K562 (cell line): Measurements from ENCODE around the gene ERMARD. TPM values are rescaled to one million over a fixed set of nuclear protein-coding genes. Genes with fewer than 3 reads are reported as not detected.
A peak's percentile ranks its signal among the peaks of the same experiment; 100 is the strongest.

Experiments
- EWSR1 ChIP-seq: fragments of 450-650 bp; IDR thresholded peaks from 2 replicates; pipeline ENCODE4 v1.6.1; 2018; ENCODE audit warnings: borderline replicate concordance, mild to moderate bottlenecking, low read depth, moderate library complexity; ENCODE audit not compliant: partially characterized antibody
- MLLT1 ChIP-seq, 2 experiments: fragments of 450-650 bp; IDR thresholded peaks; 2 replicates each; pipeline ENCODE4 v1.6.1; 2016
- NFE2 ChIP-seq: IDR thresholded peaks from 2 replicates; pipeline ENCODE4 v1.6.1; 2014; ENCODE audit warnings: antibody characterized with exemption, low read depth
- NFYB ChIP-seq: IDR thresholded peaks from 2 replicates; pipeline ENCODE4 v1.6.1; 2011; ENCODE audit warnings: mild to moderate bottlenecking, moderate library complexity; ENCODE audit not compliant: insufficient read length; ENCODE audit errors: extremely low read depth
- PHF8 ChIP-seq: fragments of 200-600 bp; sonication (generic); IDR thresholded peaks from 2 replicates; pipeline ENCODE4 v1.6.1; 2012; ENCODE audit warnings: mixed run types, mild to moderate bottlenecking, inconsistent platforms, low read length, moderate library complexity, borderline replicate concordance
- RBBP5 ChIP-seq: fragments of 200-600 bp; sonication (generic); IDR thresholded peaks from 2 replicates; pipeline ENCODE4 v1.6.1; 2012; ENCODE audit warnings: borderline replicate concordance, mild to moderate bottlenecking, low read length, control low read depth, inconsistent platforms; ENCODE audit not compliant: insufficient read depth, poor library complexity, severe bottlenecking
- RBFOX2 ChIP-seq: fragments of 200-400 bp; formaldehyde crosslinking; IDR thresholded peaks from 2 replicates; pipeline ENCODE4 v1.6.1; 2017; ENCODE audit warnings: low read depth, mild to moderate bottlenecking, low read length, moderate library complexity
- RREB1 ChIP-seq: fragments of 250-450 bp; sonication (Bioruptor Pico); IDR thresholded peaks from 2 replicates; pipeline ENCODE4 v1.4.0; 2020
- SAP30 ChIP-seq: fragments of 200-600 bp; sonication (generic); IDR thresholded peaks from 2 replicates; pipeline ENCODE4 v1.6.1; 2012; ENCODE audit warnings: borderline replicate concordance, low read depth, mild to moderate bottlenecking, moderate library complexity, low read length, control low read depth, inconsistent platforms; ENCODE audit not compliant: insufficient read depth, poor library complexity, severe bottlenecking
- SREBF2 ChIP-seq: sonication (generic); formaldehyde crosslinking; IDR thresholded peaks from 2 replicates; pipeline ENCODE4 v1.4.0; 2020; ENCODE audit warnings: mild to moderate bottlenecking, missing genetic modification reagents
- STAT5B ChIP-seq: fragments of 250-450 bp; sonication (Bioruptor Pico); IDR thresholded peaks from 2 replicates; pipeline ENCODE4 v1.8.0; 2021; ENCODE audit warnings: mild to moderate bottlenecking, inconsistent platforms
- SUPT5H ChIP-seq: fragments of 450-650 bp; IDR thresholded peaks from 2 replicates; pipeline ENCODE4 v1.6.1; 2016
- XRCC4 ChIP-seq: IDR thresholded peaks from one replicate; pipeline ENCODE4 v1.6.1; 2011; ENCODE audit not compliant: insufficient read depth, insufficient read length; ENCODE audit errors: extremely low read depth
- ZBTB11 ChIP-seq, 3 experiments: fragments of 200-800 bp in 1 of 3; fragments of 250-450 bp in 1 of 3; fragments of 450-650 bp in 1 of 3; sonication (Bioruptor Pico) in 1 of 3; sonication (Bioruptor generic) in 1 of 3; formaldehyde crosslinking in 1 of 3; IDR thresholded peaks; 2 replicates each; pipeline versions ENCODE4 v1.6.1 to v1.8.0; 2016 to 2022; ENCODE audit warnings: mild to moderate bottlenecking in 2 of 3, missing genetic modification characterization in 2 of 3, missing compliant biosample characterization in 1 of 3, moderate library complexity in 1 of 3
- ZFX ChIP-seq: sonication (generic); formaldehyde crosslinking; IDR thresholded peaks from 2 replicates; pipeline ENCODE4 v1.8.0; 2022; ENCODE audit warnings: mild to moderate bottlenecking, missing genetic modification reagents, moderate library complexity
- ZNF224 ChIP-seq: sonication (generic); formaldehyde crosslinking; IDR thresholded peaks from 2 replicates; pipeline ENCODE4 v1.8.0; 2022; ENCODE audit warnings: mild to moderate bottlenecking, missing genetic modification reagents
- polyA plus RNA-seq, 8 experiments: library from polyadenylated mRNA; depleted of rRNA in 4 of 8; stranded (reverse) in 5 of 8; unstranded in 3 of 8; fragments of >200 nt; fragmentation: Nextera tagmentation in 2 of 8; fragmentation: Illumina TruSeq in 1 of 8; extraction: Ambion mirVana in 2 of 8; extraction: Trizol in 1 of 8; gene quantifications; 2 replicates each; pipeline versions ENCODE4 v1.2.1 to v1.2.3, GENCODE V29; 2011 to 2014; ENCODE audit warnings: inconsistent platforms in 1 of 8, missing spikeins in 1 of 8
- total RNA-seq, 7 experiments: library from RNA; depleted of rRNA in 6 of 7; stranded (reverse); fragments of >200 nt in 6 of 7; fragmentation: Illumina TruSeq in 2 of 7; extraction: Trizol in 2 of 7; gene quantifications; 2 replicates each; pipeline versions ENCODE4 v1.2.1 to v1.2.3, GENCODE V29; 2011 to 2021; ENCODE audit warnings: low replicate concordance in 1 of 7

The ERMARD gene
- total and polyA plus RNA-seq, 9 of the 15 experiments (the other 6 are each of a cell fraction or from before 2014, with no cell fraction given): 14.5 to 68.6 (median 27.7) TPM

- no peak; a peak in 1 of 6 replicates for TF ChIP-seq ZBTB11 (CRISPR knock-in tag; IDR thresholded peaks at IDR 0.05)
- TF ChIP-seq RREB1 (CRISPR knock-in tag): no peak
- no peak for TF ChIP-seq SAP30
- no peak for TF ChIP-seq NFE2
- TF ChIP-seq PHF8: peak; percentile 47; the same call in 1 of the 2 replicates
- TF ChIP-seq SREBF2 (CRISPR knock-in tag): no peak
- TF ChIP-seq ZNF224 (CRISPR knock-in tag): peak; percentile 58; the same call in 1 of the 2 replicates
- TF ChIP-seq EWSR1: no peak
- TF ChIP-seq RBFOX2: peak; percentile 95
- TF ChIP-seq MLLT1 (IDR thresholded peaks at IDR 0.05): 0 out of 4 replicates have a peak, but pooled peaks of 1 of the 2 experiments have one; percentile 9
- TF ChIP-seq RBBP5: no peak
- no peak for TF ChIP-seq XRCC4
- no peak for TF ChIP-seq STAT5B (CRISPR knock-in tag)
- no peak for TF ChIP-seq SUPT5H
- TF ChIP-seq NFYB: no peak
- TF ChIP-seq ZFX (CRISPR knock-in tag): peak; percentile 89
Observed at GRCh38 chr6:169724494-169725124, 26.8 kb upstream of the ERMARD start, which contains the start of gene PHF10 (continued).
